Stimulated activated CD4-positive, alpha-beta T cell treated with anti-CD3 and anti-CD28 coated beads, Interleukin-15, amount 100 ng/mL, for 1 hour (primary cell): ENCODE data around the gene ZNF566.
A peak's percentile ranks its signal among the peaks of the same experiment; 100 is the strongest.

Experiments used
- DNase-seq, 2 donors: peaks; one replicate each; pipeline ENCODE4 v3.0.0-alpha.2; 2020; ENCODE audit warnings: low read depth in 1 of 2, low spot score in 1 of 2

The ZNF566 gene

DNA sequence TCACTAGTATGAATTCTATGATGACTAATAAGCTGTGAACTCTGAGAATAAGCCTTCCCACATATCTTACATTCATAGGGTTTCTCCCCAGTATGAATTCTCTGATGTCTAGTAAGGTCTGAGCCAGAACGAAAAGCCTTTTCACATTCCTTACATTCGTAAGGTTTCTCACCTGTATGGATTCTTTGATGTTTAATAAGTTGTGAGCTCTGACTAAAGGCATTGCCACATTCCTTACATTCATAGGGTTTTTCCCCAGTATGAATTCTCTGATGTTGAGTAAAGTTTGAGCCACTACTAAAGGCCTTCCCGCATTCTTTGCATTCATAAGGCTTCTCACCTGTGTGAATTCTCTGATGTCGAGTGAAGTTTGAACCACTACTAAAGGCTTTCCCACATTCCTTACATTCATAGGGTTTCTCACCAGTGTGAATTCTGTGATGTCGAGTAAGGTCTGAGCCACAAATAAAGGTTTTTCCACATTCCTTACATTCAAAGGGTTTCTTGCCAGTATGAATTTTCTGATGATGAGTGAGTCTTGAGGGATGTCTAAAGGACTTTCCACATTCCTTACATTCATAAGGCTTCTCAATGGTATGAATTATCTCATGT is 40.2 kb downstream of the ZNF566 start:
- DNase-seq: no peak

DNA sequence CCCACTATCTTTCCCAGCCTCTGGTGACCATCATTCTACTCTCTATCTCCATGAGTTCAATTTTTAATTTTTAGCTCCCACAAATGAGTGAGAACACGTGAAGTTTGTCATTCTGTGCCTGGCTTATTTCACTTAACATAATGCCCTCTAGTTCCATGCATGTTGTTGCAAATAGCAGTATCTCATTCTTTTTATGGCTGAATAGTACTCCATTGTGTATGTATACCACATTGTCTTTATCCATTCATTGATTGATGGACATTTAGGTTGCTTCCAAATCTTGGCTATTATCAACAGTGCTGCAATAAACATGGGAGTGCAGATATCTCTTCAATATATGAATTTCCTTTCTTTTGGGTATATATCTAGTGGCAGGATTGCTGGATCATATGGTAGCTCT is 48.0 kb downstream of the ZNF566 start:
- DNase-seq: no peak

DNA sequence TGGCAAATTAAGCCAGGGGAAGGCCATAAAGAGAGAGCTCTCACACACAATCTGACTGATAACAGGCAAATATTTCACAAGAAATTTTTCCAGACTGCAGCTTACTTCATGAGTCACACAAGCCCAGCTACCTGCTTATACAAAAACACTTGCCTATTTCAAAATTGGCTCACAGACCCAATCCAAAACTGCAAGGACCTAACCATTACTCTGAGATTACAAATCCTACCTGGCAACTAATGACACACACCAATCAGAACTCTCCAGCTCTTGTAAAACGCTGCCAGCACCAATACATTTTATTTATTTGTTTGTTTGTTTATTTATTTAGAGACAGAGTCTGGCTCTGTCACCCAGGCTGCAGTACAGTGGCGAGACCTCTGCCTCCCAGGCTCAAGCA is 52.8 kb downstream of the ZNF566 start:
- no peak for DNase-seq

DNA sequence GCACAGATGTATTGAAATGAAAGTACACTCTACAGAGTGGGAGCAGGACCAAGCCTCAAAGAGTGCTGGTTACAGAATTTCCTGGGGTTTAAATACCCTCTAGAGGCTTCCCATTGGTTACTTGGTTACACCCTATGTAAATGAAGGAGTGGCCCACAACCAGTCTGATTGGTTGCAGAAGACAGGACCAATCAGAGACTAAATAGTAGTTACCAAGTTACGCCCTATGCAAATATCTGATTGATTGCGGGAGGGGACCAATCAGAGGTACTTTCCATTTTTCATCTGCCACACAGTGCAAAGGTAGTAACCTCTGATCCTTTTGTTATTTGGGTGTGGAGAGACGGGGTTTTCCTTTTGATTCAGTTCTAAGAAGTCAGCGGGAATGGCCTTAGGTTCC is 65.4 kb downstream of the ZNF566 start:
- no peak for DNase-seq

DNA sequence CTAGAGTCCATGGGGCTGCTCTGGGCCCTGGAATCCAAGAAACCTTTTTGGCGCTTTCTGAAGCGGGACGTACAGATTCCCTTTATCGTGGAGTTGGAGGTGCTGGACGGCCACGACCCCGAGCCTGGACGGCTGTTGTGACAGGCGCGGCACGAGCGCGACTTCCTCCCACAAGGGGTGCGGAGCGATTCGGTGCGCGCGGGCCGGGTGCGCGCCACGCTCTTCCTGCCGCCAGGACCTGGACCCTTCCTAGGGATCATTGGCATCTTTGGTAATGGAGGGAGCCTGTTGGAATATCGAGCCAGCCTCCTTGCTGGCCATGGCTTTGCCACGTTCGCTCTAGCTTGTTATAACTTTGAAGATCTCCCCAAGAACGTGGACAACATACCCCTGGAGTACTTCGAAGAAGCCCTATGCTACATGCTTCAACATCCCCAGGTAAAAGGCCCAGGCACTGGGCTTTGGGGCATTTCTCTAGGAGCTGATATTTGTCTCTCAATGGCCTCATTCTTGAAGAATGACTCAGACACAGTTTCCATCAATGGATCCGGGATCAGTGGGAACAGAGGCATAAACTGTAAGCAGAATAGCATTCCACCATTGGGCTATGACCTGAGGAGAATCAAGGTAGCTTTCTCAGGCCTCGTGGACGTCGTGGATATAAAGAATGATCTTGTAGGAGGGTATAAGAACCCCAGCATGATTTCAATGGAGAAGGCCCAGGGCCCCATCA is 67.4 kb downstream of the ZNF566 start:
- no peak for DNase-seq

DNA sequence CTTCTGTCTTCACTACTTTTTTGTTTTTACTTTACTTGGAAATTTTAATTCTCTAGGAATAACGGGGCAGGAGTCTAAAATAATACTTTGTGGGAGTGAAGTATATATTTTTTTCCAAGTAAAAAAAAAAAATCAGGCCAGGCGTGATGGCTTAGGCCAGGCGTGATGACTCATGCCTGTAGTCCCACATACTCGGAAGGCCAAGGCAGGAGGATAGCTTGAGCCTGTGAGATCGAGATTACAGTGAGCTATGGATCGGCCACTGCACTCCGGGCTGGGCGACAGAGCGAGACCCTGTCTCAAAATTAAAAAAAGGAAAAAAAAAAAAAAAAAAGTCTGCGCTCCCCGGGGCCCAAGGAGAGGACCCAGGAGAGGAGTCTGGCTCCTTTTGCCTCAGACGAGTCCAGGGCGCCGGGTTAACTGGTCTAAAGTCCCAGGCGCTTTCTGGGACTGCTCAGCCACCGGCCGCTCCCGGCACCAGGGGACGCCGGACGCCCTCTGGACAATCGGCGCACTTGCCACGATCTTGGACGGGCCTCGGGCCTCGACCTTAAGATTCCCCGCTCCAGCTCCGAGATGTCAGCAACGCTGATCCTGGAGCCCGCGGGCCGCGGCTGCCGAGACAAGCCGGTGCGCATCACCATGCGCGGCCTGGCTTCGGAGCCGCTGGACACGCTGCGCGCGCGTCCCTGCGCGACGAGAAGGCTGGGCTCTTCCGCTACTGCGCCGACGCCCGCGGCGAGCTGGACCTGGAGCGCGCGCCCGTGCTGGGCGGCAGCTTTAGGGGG is 68.2 kb downstream of the ZNF566 start:
- no peak for DNase-seq

DNA sequence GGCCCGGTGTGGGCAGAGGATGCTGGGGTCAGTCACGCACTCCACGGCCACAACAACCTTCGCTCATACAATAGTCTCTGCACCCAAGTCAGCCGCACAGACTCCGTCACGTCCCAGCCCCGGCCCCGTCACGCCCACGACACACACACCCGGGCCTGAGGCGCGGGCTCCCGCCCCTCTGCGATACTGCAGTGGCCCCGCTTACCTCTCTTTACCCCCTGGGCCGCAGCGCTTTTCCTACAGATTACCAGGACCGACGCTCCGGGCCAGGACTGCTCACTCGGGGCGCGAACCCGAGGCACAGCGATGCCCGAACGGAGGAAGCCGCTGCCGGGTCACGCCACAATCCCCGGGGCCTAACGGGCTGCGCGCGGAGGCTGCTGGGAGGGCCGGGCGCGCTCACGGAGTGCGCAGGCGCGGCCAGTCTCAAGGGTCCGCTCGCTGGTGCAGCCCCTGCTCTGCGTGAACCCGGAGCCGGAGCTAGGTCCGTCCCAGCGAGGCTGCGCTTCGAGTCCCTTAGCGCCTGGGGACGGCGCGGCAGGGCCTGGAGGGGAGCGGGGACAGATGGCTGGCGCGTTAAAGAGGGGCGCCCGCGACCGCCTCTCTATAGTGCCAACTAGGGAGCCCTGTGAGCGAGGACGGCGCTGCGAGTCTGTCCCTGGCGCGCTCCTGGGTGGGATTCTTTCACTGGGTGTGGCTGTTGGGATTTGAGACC is 70.9 kb downstream of the ZNF566 start, which contains the start of gene ZFP82:
ZFP82 (minus strand) TSS at position 358 of the 715 bp plus-strand sequence. CDS start 8,855 bp downstream, outside the sequence.
- DNase-seq: peak; percentile 55 to 67

DNA sequence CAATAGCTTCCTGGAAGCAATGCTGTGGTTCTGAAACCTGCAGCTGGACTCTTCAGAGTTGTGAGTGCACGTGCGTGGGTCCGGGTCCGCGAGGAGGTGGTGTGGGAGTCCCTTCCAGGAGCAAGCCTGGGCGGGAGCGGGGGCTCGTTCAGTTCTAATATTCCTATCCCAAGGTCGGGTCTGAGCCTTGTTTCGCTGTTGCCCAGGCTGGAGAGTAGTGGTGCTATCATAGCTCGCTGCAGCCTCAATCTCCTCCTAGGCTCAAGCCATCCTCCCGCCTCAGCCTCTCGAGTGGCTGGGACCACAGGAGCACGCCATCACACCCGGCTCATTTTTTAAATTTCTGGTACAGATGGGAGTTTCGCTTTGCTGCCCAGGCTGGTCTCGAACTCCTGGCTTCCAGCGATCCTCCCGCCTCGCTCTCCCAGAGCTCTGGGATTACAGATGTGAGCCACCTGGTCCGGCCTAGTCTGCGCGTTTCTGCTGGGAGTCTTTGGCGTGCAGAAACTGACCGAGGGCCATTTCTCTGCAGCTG is 71.5 kb downstream of the ZNF566 start:
- DNase-seq: peak in 1 of 2 donors; percentile 0

DNA sequence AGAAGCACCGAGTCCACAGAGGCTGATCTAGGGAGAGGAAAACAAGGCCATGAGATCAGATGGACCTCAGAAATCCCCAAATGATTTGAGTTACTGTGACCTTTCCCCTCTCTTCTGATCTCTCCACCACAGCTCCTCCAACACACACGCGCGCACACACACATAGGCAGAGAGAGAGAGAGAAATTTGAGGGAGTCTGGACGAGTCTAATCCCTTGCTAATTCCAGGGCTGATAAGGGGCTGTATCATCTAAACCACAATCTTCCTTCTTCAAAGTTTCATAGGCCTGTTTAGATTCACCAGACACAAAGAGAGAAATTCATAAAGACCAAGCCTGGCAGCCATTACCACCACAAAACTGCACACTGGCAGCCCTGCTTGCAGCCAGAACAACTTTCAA is 79.5 kb downstream of the ZNF566 start:
- no peak for DNase-seq

DNA sequence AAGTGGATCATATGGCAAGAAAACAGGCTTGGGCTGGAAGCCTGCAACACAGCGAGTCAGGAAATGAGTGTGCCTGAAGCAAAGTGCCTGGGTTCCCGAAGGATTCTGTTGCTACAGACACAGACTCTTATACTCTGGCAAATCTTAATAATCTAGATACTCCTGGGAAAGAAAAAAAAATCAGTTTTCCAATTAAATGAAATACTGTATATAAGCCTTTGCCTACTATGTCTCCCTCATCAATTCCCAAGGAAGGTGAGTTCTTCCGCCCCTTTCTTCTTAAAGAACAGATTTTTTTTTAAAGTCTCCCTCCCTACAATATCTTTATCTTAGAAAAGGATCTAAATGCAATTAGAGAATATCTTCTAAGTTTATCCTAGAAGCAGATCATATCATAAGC is 81.3 kb downstream of the ZNF566 start:
- no peak for DNase-seq

DNA sequence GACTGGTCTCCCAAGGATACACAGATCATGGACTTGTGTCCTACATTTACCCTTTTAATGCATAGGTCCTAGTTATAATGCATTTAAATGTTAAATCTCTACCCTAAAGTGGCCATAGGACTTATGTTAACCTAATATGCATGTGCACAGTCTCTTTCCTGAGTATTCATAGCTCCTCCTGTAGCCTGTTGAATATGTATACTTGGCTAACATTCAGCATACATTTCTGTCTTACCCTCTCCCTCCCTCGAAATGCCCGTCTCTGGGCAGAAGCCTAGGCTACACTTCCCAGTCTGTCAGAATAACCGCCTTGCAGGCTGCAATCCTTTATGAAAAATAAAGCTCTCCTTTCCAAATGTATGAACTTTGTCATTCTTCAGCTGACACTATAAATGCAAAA is 84.9 kb downstream of the ZNF566 start:
- DNase-seq: no peak

DNA sequence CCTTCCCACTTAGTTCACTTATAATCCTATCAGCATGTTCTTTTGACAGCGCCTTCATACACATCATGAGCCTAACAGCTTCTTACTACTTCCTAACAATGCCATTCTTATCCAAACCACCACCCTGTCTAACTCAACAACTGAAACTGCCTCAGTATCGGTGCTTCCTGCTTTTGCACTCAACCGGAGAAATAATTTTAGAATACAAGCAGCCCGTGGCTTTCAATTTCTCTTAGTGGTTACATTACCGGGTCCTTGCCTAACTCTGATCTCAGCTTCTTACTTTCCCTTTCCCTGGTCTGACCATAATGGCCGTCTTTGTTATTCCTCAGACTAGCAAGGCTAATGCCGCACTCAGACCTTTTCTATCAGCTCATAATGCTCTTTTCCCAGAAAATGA is 87.9 kb downstream of the ZNF566 start:
- DNase-seq: no peak

DNA sequence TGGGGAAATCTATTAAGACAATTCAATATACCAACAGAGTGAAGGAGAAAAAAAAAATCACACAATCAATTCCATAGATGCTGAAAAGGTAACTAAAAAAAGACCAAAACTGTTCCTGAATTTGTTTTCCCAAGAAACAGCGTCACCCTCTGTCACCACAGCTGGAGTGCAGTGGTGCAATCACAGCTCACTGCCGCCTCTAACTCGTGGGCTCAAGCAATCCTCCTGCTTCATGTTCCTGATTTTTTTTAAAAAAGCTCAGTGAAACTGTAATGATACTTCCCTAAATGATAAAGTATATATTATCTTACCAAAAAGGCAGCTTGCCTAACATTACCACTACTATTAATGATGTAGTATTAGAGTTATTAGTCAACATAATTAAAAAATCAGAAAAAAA is 90.8 kb downstream of the ZNF566 start:
- DNase-seq: no peak
